Fibroblast of mammary gland (primary cell): Measurements from ENCODE around the gene FNDC1.

Experiments
- DNase-seq: peaks from one replicate; pipeline ENCODE4 v3.0.0-alpha.2; 2010; ENCODE audit warnings: low read depth
- H3K4me3 ChIP-seq: 2 replicates; pipeline ENCODE4 v1.5.1; 2011; ENCODE audit warnings: low read depth, mild to moderate bottlenecking, low read length, moderate library complexity; ENCODE audit not compliant: control insufficient read depth
- TF ChIP-seq, protein P1 (sequence below): conservative IDR thresholded peaks from 2 replicates; pipeline ENCODE4 v1.5.1; 2011; ENCODE audit warnings: low read depth, low read length, inconsistent platforms; ENCODE audit not compliant: control insufficient read depth, insufficient read depth

The FNDC1 gene

DNA sequence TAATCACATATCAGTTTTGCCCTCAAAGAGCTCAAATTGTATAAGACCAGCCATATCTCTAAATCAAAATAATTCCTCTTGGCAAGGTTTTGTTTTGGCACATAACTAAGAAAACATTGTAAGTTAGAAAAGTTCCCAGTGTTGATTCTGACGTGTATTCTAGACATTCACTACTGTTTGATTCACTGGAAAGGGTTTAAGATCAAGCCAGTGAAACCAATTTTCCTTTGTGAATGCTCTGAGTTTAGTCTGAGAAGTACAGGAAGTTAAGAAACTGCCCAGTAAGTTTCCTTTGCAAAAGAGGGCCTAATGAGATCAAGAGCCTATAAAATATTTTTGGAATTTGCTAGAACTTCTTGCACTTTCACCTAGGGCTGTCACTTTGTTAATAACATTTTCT, 143.0 kb downstream of the FNDC1 start:
- DNase-seq, result no peak
- TF ChIP-seq, protein P1, sequence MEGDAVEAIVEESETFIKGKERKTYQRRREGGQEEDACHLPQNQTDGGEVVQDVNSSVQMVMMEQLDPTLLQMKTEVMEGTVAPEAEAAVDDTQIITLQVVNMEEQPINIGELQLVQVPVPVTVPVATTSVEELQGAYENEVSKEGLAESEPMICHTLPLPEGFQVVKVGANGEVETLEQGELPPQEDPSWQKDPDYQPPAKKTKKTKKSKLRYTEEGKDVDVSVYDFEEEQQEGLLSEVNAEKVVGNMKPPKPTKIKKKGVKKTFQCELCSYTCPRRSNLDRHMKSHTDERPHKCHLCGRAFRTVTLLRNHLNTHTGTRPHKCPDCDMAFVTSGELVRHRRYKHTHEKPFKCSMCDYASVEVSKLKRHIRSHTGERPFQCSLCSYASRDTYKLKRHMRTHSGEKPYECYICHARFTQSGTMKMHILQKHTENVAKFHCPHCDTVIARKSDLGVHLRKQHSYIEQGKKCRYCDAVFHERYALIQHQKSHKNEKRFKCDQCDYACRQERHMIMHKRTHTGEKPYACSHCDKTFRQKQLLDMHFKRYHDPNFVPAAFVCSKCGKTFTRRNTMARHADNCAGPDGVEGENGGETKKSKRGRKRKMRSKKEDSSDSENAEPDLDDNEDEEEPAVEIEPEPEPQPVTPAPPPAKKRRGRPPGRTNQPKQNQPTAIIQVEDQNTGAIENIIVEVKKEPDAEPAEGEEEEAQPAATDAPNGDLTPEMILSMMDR, result no peak
- H3K4me3 ChIP-seq, result no peak overlapping the region

DNA sequence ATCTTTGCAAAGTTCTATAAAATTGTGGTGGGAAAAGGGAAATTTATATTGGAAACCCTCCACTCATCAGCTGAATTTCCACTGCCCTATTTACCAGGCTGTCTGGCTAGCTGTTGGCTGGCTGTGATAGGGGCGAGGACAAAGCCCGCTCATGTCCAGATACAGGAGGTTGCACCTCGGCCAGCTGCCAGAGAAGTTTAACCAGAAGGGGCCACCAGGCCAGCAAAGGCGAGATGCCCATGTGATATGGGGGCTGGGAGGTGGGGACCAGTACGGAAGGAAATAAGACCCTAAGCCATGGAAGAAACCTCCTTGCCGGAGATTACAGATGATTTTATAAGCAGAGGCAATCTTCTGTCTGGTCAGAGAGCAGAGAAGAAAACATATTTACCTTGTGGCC, 143.8 kb downstream of the FNDC1 start:
- TF ChIP-seq, protein P1, result no peak
- H3K4me3 ChIP-seq, result no peak overlapping the region
- no peak for DNase-seq

DNA sequence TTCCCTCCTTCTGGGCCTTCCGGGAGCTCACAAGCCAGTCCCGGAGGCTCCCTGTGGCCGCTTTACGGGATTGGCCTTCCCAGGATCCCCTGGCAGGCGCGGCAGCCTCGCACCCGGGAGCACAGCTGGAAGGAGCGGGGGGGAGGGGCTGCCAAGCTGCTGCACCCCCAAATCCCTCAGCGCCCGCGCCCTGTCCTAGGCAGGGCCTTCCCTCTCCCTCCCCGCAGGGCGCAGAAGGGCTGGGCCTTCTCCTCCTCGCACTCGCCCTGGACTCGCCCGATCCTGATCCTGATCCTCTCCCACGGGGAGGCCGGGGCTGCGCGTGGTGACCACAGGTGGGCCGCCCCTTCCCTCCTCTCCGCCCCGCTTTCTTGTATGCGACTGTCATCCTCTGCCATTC, 146.4 kb downstream of the FNDC1 start:
- no peak overlapping the region for H3K4me3 ChIP-seq
- TF ChIP-seq, protein P1, result no peak
- DNase-seq, result no peak

DNA sequence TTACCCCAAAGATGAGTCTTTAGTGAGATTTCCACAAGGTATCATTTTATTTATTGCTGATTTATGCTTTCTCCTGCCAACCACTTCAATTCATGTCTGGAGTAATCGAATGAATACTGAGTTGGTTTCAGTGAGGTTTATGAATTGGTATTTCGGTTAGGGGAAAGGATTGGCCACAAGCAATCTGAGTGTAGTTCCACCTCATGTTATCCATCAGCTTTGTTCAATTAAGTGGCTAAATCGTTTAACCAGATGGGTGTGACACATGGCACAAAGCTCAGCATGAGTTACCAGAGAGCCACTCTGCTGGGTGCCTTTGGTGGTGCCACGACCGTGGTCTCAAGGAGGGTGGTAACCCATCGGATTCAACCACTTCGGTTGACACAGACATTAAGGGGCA, 148.2 kb downstream of the FNDC1 start:
- no peak for DNase-seq
- TF ChIP-seq, protein P1, result no peak
- no peak overlapping the region for H3K4me3 ChIP-seq

DNA sequence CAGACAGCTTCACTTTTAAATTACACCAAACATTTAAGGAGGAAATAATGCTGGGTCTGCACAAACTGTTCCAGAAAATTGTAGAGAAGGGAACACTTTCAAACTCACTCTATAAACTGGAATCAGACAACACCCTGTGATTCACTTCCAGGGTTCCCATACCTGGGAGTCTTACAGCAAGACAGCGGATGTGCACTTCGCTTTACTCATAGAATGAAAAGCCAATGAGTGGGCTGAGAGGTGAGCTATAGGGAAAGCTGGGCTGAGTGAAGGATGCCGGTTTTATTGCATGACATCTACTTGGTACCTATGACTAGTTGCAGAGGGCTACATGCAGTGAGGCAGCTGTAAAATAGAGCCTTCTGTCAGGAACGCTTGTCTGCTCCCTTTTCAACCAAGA, 152.1 kb downstream of the FNDC1 start:
- DNase-seq, result no peak
- TF ChIP-seq, protein P1, result no peak
- no peak overlapping the region for H3K4me3 ChIP-seq
